GM08714 (cell line): Measurements from ENCODE around the gene DNAJC7.

Experiments
- H3K4me3 ChIP-seq: fragments of 200-500 bp; sonication (Bioruptor generic); 2 replicates; pipeline ENCODE4 v1.5.1; 2014; ENCODE audit warnings: mild to moderate bottlenecking, low read length, inconsistent platforms
- ZNF274 ChIP-seq: IDR thresholded peaks from 2 replicates; pipeline ENCODE4 v1.6.1; 2012; ENCODE audit warnings: mild to moderate bottlenecking, low read depth, low read length

DNAJC7 gene

DNA sequence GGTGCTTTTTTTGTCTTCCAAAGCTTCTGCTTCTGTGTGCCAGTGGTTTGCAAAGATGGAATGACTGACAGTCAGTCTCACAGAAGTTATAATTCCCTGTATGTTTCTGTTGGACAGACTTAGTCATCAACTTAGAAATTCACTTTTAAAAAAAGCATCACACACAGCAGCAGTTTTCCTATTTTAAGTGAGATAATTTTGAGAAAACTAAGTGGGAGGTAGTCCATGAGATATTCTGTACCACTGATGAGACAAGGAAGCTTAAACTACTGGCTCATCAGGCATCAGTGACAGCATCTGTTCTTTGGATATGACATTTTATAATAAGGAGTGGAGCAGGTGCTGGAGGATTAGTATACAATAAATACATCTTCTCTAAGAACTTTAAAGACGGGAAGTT, 30.6 kb downstream of the DNAJC7 start:
- no peak overlapping the region for H3K4me3 ChIP-seq
- no peak for TF ChIP-seq ZNF274

DNA sequence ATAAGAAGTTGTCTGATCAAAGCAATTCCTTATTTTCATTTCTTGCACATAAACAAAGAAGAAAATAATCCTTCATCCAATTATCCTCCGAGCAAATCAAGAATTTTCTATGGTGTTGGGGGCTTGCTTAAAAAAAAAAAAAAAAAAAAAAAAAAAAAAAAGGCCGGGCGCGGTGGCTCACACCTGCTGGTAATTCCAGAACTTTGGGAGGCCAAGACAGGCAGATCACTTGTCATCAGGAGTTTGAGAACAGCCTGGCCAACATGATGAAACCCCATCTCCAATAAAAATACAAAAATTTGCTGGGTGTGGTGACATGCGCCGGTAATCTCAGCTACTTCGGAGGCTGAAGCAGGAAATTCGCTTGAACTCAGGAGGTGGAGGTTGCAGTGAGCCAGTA, 31.3 kb downstream of the DNAJC7 start:
- TF ChIP-seq ZNF274 = no peak
- no peak overlapping the region for H3K4me3 ChIP-seq

DNA sequence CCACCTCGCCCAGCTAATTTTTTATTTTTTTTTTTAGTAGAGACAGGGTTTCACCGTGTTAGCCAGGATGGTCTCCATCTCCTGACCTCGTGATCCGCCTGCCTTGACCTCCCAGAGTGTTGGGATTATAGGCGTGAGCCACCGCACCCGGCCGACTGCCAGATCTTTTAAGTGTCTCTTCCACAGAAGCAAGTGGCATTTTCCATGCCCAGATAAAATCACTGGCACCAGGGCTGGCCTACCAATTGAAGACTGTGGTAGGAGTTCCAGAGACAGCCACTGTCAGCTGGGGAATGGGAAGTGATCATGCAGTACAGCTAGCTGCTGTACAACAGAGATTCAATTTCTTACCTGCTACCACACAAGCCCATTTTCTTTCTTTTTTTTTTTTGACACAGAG, 32.8 kb downstream of the DNAJC7 start:
- no peak for TF ChIP-seq ZNF274
- no peak overlapping the region for H3K4me3 ChIP-seq

DNA sequence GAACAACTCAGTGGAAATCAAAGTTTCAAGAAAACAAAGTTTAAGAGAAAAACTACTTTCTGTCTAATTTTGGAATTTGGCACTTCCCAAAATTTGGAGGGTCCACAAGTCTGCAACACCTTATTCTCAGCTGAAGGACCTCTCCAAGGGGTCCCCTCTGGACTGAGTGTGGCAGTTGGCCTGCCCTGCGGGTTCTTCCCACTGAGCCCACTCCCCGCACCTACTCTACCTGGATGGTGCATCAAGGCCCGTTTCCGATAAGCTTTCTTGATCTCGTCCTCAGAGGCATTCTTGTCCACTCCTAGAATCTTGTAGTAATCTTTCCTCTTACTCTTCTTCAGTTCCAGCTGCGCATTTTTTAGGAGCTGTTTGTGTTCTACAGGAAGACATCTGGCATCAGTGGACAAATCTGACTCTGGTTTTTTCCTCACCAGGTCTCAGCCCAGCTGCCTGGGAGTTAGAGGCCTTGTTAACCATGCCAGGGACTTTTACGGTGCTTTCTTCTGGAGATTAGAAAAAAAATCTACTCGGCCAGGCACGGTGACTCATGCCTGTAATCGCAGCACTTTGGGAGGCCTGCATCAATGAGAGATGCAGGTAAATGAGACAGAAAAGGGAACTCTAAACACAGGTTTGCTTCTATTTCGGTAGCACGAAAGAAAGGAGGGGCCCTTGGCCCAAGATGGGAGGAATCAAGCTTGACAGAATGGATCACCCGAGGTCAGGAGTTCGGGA, 35.0 kb downstream of the DNAJC7 start:
- no peak for TF ChIP-seq ZNF274
- H3K4me3 ChIP-seq = no peak overlapping the region

DNA sequence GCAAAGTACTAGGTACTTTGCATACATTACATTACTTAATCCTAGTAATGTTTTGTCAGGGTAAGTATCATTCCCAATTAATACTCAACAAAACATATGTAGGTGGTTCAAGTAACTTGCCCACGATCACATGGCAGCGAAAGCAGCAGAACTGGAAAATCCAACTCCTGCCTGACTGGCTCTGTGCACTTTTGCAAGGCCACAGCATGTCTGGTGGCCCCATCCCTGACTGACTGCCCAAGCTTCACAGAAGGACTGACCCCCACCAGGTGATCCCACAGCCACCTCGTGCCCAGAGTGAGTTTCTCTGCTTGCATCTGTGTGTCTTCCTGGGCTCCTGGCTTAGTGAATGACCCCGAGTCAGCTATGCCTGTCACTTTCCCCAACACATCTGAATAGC, 39.2 kb downstream of the DNAJC7 start:
- no peak overlapping the region for H3K4me3 ChIP-seq
- TF ChIP-seq ZNF274 = no peak

DNA sequence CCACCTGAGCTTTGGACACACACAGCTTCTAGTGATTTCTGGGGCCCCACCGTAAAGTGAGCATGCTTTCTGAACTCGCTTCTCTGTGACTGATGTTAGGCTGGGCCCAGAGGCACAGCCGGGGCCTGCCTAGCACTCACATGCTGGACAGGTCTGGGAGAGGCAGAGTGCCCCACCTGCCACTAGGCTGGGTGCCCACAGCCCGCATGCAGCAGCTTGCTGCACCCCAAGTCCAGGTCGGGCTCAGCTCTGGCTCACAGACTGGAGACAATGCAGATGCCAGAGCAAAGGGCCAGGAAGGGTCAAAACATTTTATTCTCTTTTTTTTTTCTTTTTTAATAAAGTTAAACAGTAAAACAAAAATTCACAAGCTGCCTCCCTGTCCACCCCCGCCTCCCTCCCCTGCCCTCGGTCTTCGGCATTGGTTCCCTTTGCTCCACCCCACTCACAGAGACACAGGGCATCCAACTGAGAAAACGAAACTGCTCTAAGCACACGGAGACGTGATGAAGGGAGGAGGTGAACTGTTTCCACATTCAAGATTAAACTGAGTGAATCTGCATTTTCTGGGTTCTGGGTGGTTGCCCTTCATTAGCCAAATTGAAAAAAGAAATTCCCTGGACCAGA, 41.0 kb downstream of the DNAJC7 start:
- no peak overlapping the region for H3K4me3 ChIP-seq
- no peak for TF ChIP-seq ZNF274

DNA sequence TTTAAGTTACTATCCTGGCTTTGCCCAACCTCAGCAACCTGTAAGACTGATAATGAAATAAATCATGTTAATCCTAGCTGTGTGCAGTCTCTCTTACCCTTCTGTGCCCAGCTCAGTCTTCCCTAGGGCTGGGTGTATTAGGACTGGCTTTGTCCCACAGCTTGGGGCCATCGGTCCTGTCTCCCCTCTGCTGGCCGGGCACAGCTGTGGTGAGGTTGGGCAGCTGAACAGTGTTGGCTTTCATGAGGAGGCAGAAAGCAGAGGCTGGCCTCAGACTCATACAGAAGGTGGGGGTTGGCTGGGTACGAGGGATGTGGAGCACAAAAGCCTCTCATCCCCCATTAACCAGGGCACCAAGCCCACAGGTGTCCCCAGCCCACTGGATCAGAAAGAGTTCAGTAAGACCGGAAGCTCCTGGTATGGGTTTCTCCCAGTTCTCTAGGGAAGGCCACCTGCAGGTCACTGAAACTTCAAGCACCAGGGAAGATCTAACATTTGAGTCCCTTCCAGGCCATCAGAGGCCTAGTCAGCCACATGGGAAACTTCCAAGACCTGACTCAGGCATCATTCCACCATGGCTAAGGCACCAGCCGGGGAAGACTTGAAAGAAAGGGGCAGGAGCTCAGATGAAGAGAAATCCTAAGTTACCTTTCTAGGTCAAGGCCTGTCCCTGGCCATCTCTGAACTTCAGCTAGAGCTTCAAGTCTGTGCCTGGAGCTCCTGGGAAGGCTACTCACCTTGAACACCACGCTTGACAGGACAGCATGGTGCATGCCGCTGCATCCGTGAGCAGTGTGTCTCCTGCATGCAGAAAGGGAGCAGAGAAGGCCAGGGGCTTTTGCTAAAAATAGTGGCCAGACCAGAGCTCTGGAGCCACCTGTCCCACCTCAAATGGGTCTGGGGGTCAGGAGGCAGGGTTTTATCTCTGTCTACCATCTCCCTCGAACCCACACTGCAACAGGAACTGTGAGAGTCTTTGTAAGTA, 41.8 kb downstream of the DNAJC7 start:
- TF ChIP-seq ZNF274 = no peak
- no peak overlapping the region for H3K4me3 ChIP-seq

DNA sequence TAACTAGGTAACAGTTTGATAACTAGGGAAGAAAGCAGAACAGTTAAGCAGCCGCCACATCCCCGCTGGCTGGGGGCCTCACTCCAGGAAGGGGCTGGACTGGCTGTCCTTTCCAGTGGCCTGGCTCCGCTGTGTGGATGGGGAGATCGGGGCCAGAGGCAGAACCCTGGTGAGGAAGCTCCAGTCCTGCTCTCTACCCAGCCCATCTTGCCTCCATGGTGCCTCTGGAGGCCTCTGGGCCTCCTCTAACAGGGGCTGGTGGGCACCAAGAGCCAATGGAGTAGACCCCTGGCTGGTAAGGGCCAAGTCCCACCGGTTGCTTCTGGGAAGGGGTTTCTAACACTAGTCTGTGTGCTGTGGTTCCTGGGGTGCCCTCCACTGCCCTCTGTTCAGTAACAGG, 42.6 kb downstream of the DNAJC7 start:
- H3K4me3 ChIP-seq = no peak overlapping the region
- TF ChIP-seq ZNF274 = no peak

DNA sequence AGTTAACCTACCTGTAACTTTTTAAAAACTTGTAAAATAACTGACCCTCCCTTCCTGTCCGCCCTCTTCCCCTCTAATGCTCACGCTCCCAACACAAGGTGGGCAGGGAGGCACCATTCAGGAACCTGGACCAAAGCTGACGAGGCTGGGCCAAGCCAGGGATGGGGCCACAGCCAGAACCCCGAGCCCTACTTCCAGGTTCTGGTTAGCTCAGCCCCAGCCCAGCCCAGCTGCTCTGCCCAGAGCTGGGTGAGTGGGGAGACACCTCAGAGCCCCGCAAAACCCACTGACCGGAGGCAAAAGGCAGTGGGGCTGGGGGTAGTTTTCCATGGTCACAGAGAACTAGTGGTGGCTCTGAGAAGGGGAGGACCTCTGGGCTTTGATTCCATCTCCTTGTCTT, 43.2 kb downstream of the DNAJC7 start:
- no peak for TF ChIP-seq ZNF274
- H3K4me3 ChIP-seq = no peak overlapping the region

DNA sequence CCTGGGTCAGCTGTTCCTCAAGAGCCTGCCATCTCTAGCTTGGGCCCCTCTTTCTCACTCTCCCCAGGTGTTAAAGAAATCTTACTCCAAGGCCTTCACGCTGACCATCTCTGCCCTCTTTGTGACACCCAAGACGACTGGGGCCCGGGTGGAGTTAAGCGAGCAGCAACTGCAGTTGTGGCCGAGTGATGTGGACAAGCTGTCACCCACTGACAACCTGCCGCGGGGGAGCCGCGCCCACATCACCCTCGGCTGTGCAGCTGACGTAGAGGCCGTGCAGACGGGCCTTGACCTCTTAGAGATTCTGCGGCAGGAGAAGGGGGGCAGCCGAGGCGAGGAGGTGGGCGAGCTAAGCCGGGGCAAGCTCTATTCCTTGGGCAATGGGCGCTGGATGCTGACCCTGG, 43.8 kb downstream of the DNAJC7 start:
- no peak overlapping the region for H3K4me3 ChIP-seq
- no peak for TF ChIP-seq ZNF274

DNA sequence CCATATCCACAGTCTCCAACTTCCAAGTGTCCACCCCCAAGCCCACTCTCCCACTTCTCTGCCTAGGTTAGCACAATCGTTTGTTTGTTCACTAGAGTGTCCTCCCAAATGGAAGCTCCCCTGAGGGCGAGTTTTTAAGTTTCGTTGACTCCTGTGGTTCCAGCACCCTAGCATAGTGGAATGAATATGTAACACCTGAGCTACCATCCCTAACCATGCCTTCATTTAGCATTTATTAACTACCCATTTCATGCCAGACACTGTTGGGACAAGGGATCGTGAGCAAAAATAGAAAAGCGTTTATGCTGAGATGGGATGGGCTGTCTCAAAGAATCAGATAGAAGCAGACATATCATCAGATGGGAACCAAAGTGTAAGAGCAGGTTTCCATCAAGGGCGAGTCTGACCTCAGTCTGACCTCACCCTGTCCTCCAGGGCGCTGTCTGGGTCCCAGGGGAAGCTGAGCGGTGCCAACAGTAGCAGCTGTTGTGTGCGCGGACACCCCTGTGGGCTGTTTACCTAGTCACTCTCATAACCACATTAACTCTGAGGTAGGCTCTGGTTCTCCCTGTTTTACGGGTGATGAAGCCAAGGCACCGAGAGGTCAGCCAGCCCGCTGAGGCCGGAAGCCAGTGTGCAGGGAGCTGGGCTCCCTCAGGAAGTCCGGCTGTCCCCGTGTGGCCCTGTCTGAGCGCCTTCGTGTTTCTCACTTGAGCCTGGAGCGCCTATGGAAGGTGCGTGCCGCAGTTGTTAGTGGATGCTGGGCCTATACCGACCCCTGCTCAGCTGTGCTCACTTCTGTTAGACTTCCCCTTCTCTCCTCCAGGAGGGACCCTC, 44.5 kb downstream of the DNAJC7 start:
- H3K4me3 ChIP-seq = no peak overlapping the region
- TF ChIP-seq ZNF274 = no peak

DNA sequence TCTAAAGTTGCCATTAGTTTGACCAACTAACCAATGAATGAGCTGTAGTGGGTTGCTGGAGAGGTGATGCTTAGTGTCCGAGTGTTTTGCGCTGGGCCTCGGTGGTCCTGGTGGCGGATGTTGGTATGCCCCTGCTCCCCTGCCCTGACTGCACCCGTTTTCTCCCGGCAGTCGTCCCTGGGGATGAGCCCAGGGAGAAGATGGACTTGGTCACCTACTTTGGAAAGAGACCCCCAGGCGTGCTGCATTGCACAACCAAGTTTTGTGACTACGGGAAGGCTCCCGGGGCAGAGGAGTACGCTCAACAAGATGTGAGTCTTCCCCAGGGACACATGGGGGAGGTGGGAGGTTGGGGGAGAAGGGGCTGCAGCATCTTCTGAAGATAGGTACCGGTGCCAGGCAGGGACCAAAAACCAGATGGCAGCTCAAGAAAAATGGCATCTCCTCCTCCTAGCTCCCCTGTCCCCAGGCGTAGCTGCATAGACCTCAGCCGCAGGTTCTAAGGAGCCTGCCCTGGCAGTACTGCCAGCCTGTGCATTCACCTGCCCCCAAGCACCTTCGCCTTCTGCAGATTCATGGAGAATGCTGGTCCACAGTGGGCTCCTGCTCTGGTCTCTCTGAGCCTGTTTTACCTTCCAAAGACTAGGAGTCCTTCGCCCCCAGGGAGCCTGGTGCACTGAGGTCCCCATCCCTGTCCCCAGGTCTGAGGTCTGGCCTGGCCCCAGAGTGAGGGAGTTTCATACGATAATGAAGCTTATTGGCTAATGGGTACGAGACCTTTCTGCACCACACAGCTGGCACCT, 45.3 kb downstream of the DNAJC7 start:
- no peak overlapping the region for H3K4me3 ChIP-seq
- TF ChIP-seq ZNF274 = no peak

DNA sequence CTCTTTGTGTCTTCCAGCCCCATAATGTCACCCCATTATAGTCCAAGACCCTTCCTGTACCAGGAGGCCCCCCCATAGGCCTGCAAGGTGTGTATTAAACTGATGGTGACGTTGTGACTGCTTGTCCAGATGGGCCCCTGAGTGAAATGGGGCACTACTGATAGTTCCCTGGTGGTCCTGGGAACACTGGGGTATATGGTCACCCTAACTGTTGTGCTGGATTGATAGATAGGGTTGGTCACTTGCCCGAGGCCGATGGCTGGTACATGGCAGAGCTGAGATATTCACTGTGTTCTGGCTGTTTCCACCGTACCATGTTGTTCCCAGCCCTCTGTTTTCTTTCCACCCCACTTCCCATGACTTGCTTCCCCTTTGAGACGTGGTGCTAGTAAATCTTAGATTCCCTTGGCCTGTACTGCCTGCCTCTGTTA, 46.3 kb downstream of the DNAJC7 start:
- no peak for TF ChIP-seq ZNF274
- no peak overlapping the region for H3K4me3 ChIP-seq

DNA sequence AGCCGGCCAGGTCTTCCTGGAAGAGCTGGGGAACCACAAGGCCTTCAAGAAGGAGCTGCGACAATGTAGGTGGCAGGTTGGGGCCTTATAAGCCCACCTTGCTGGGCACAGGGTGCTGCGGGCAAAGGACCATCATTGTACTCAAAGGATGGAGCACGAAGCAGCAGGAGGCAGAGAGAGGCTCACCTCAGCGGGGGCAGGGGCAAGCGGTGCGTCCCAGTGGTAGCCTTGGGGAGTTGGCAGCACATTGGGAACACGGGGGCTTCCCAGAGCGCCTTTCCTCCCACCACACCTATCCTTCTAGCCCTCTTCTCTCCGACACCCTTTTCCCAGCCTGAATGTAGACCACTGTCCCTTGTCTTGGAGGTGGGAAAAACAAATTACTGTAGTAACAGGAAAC, 48.6 kb downstream of the DNAJC7 start:
- H3K4me3 ChIP-seq = no peak overlapping the region
- TF ChIP-seq ZNF274 = no peak
